ENCODE data around the gene KRT85.

The KRT85 gene

GRCh38 chr12:52395761-52396434, 28.6 kb upstream of the KRT85 start:
- no peak for DNase-seq (ENCODE audit: low read depth in 1 of 2, low spot score in 1 of 2)

GRCh38 chr12:52394836-52395405, 27.6 kb upstream of the KRT85 start:
- DNase-seq (ENCODE audit: low read depth in 1 of 2, low spot score in 1 of 2), result no peak

GRCh38 chr12:52392465-52393007, 25.3 kb upstream of the KRT85 start:
- no peak for DNase-seq (ENCODE audit: low read depth in 1 of 2, low spot score in 1 of 2)

GRCh38 chr12:52391618-52392002, 24.3 kb upstream of the KRT85 start:
- DNase-seq (ENCODE audit: low read depth in 1 of 2, low spot score in 1 of 2), result no peak

- DNase-seq (ENCODE audit: low read depth in 1 of 2, low spot score in 1 of 2), result no peak
Measured at GRCh38 chr12:52390739-52391617, 23.7 kb upstream of the KRT85 start.

GRCh38 chr12:52389313-52390207, 22.3 kb upstream of the KRT85 start:
- no peak for DNase-seq (ENCODE audit: low read depth in 1 of 2, low spot score in 1 of 2)

GRCh38 chr12:52387859-52388258, 20.6 kb upstream of the KRT85 start:
- no peak for DNase-seq (ENCODE audit: low read depth in 1 of 2, low spot score in 1 of 2)

GRCh38 chr12:52385226-52385702, 18.0 kb upstream of the KRT85 start, which contains the start of gene KRT84:
Gene KRT84 (minus strand): TSS chr12:52385652. CDS start chr12:52385585, 67 bp downstream.
- no peak for DNase-seq (ENCODE audit: low read depth in 1 of 2, low spot score in 1 of 2)

GRCh38 chr12:52383331-52383730, 16.1 kb upstream of the KRT85 start:
- DNase-seq (ENCODE audit: low read depth in 1 of 2, low spot score in 1 of 2), result no peak

GRCh38 chr12:52382854-52383253, 15.6 kb upstream of the KRT85 start:
- DNase-seq (ENCODE audit: low read depth in 1 of 2, low spot score in 1 of 2), result no peak

GRCh38 chr12:52381206-52381605, 13.9 kb upstream of the KRT85 start:
- DNase-seq (ENCODE audit: low read depth in 1 of 2, low spot score in 1 of 2), result no peak

- DNase-seq (ENCODE audit: low read depth in 1 of 2, low spot score in 1 of 2), result no peak
Measured at GRCh38 chr12:52380271-52380694, 13.0 kb upstream of the KRT85 start.

- no peak for DNase-seq (ENCODE audit: low read depth in 1 of 2, low spot score in 1 of 2)
Measured at GRCh38 chr12:52379536-52379935, 12.3 kb upstream of the KRT85 start.

- no peak for DNase-seq (ENCODE audit: low read depth in 1 of 2, low spot score in 1 of 2)
Measured at GRCh38 chr12:52378091-52378490, 10.8 kb upstream of the KRT85 start.

GRCh38 chr12:52377266-52377665, 10.0 kb upstream of the KRT85 start:
- DNase-seq (ENCODE audit: low read depth in 1 of 2, low spot score in 1 of 2), result no peak

- DNase-seq (ENCODE audit: low read depth in 1 of 2, low spot score in 1 of 2), result peak in 1 of 2 donors; percentile 23
Measured at GRCh38 chr12:52372216-52373154, 5.2 kb upstream of the KRT85 start.

- DNase-seq (ENCODE audit: low read depth in 1 of 2, low spot score in 1 of 2), result no peak
Measured at GRCh38 chr12:52371716-52372115, 4.4 kb upstream of the KRT85 start.

GRCh38 chr12:52370926-52371608, 3.8 kb upstream of the KRT85 start:
- DNase-seq (ENCODE audit: low read depth in 1 of 2, low spot score in 1 of 2), result no peak

- DNase-seq (ENCODE audit: low read depth in 1 of 2, low spot score in 1 of 2), result no peak
Measured at GRCh38 chr12:52369809-52370208, 2.5 kb upstream of the KRT85 start.
